Liver (tissue), 9 donors: Measurements from ENCODE around the gene IBA57. TPM values are rescaled to one million over a fixed set of nuclear protein-coding genes. Genes with fewer than 3 reads are reported as not detected.

Source experiments
- DNase-seq: peaks from one replicate; pipeline ENCODE4 v3.0.0-alpha.2; 2017; ENCODE audit warnings: low spot score
- H3K27ac ChIP-seq, 2 donors: one replicate each; pipeline ENCODE4 v1.7.0; 2013; ENCODE audit warnings: inconsistent platforms in 2 of 2, low read length in 2 of 2, control low read depth in 1 of 2, low read depth in 1 of 2, mild to moderate bottlenecking in 1 of 2
- H3K27me3 ChIP-seq, 4 donors: one replicate each; pipeline versions ENCODE4 v1.6.1 to v1.7.0; 2013; ENCODE audit warnings: low read length in 3 of 4, inconsistent platforms in 1 of 4, mild to moderate bottlenecking in 1 of 4, moderate library complexity in 1 of 4; ENCODE audit not compliant: control insufficient read depth in 4 of 4, insufficient read depth in 4 of 4
- H3K36me3 ChIP-seq, 4 donors: one replicate each; pipeline versions ENCODE4 v1.6.1 to v1.7.0; 2013; ENCODE audit warnings: low read length in 3 of 4, mild to moderate bottlenecking in 3 of 4, low read depth in 1 of 4, moderate library complexity in 1 of 4; ENCODE audit not compliant: control insufficient read depth in 4 of 4, insufficient read depth in 3 of 4
- H3K4me1 ChIP-seq, 4 donors: one replicate each; pipeline versions ENCODE4 v1.6.1 to v1.7.0; 2013; ENCODE audit warnings: low read length in 3 of 4, mild to moderate bottlenecking in 3 of 4, moderate library complexity in 1 of 4; ENCODE audit not compliant: control insufficient read depth in 4 of 4, insufficient read depth in 4 of 4
- H3K4me3 ChIP-seq, 3 donors: one replicate each; pipeline versions ENCODE4 v1.6.1 to v1.7.0; 2013; ENCODE audit warnings: low read length in 3 of 3, control low read depth in 1 of 3, low read depth in 1 of 3, mild to moderate bottlenecking in 1 of 3
- H3K9ac ChIP-seq, 2 donors: one replicate each; pipeline ENCODE4 v1.7.0; 2013; ENCODE audit warnings: low read length in 2 of 2, mild to moderate bottlenecking in 2 of 2, moderate library complexity in 2 of 2, control low read depth in 1 of 2, low read depth in 1 of 2
- H3K9me3 ChIP-seq, 4 donors: one replicate each; pipeline versions ENCODE4 v1.6.1 to v1.7.0; 2013; ENCODE audit warnings: low read length in 3 of 4; ENCODE audit not compliant: control insufficient read depth in 4 of 4
- ATF3 ChIP-seq: IDR thresholded peaks from 2 replicates; pipeline ENCODE4 v1.6.1; 2016; ENCODE audit warnings: antibody characterized with exemption
- CTCF ChIP-seq: fragments of 150-350 bp; IDR thresholded peaks from 2 replicates; pipeline ENCODE4 v1.5.1; 2017; ENCODE audit warnings: improper control_type of control experiment, low read depth, low read length; ENCODE audit not compliant: missing input control
- EGR1 ChIP-seq, 2 donors: IDR thresholded peaks; 2 replicates each; pipeline ENCODE4 v1.6.1; 2016 to 2018; ENCODE audit warnings: antibody characterized with exemption in 2 of 2, low read depth in 2 of 2
- FOXA1 ChIP-seq: IDR thresholded peaks from 2 replicates; pipeline ENCODE4 v1.6.1; 2016; ENCODE audit warnings: antibody characterized with exemption
- FOXA2 ChIP-seq: IDR thresholded peaks from 2 replicates; pipeline ENCODE4 v1.6.1; 2016; ENCODE audit warnings: antibody characterized with exemption
- GABPA ChIP-seq, 2 donors: IDR thresholded peaks in 1 of 2; conservative IDR thresholded peaks in 1 of 2; 2 replicates each; pipeline ENCODE4 v1.6.1; 2016; ENCODE audit warnings: antibody characterized with exemption in 2 of 2, mild to moderate bottlenecking in 1 of 2, moderate library complexity in 1 of 2
- JUND ChIP-seq, 2 donors: IDR thresholded peaks; 2 replicates each; pipeline ENCODE4 v1.6.1; 2016; ENCODE audit warnings: antibody characterized with exemption in 2 of 2
- MAX ChIP-seq: IDR thresholded peaks from 2 replicates; pipeline ENCODE4 v1.6.1; 2016; ENCODE audit warnings: antibody characterized with exemption
- NR2F2 ChIP-seq: IDR thresholded peaks from 2 replicates; pipeline ENCODE4 v1.6.1; 2016; ENCODE audit warnings: antibody characterized with exemption
- RAD21 ChIP-seq, 2 donors: IDR thresholded peaks; 2 replicates each; pipeline ENCODE4 v1.6.1; 2016; ENCODE audit warnings: antibody characterized with exemption in 2 of 2, mild to moderate bottlenecking in 2 of 2
- REST ChIP-seq: IDR thresholded peaks from 2 replicates; pipeline ENCODE4 v1.6.1; 2016; ENCODE audit warnings: antibody characterized with exemption, mild to moderate bottlenecking
- RXRA ChIP-seq, 2 donors: IDR thresholded peaks; 2 replicates each; pipeline ENCODE4 v1.6.1; 2017 to 2018; ENCODE audit warnings: antibody characterized with exemption in 2 of 2, mild to moderate bottlenecking in 1 of 2
- SP1 ChIP-seq: IDR thresholded peaks from 2 replicates; pipeline ENCODE4 v1.6.1; 2018; ENCODE audit warnings: antibody characterized with exemption, mild to moderate bottlenecking
- TAF1 ChIP-seq: conservative IDR thresholded peaks from 2 replicates; pipeline ENCODE4 v1.6.1; 2016; ENCODE audit warnings: antibody characterized with exemption, mild to moderate bottlenecking
- YY1 ChIP-seq: IDR thresholded peaks from 2 replicates; pipeline ENCODE4 v1.6.1; 2016; ENCODE audit warnings: antibody characterized with exemption, mild to moderate bottlenecking
- ZBTB33 ChIP-seq: IDR thresholded peaks from 2 replicates; pipeline ENCODE4 v1.6.1; 2016; ENCODE audit warnings: antibody characterized with exemption
- WGBS: extraction: QIAGEN DNeasy Blood & Tissue Kit; methylation state at CpG from one replicate; pipeline ENCODE4 v1.1.7; 2013; 5-methylcytosine and 5-hydroxymethylcytosine counted together
- polyA plus RNA-seq, 2 donors: library from polyadenylated mRNA; stranded (reverse) in 1 of 2; unstranded in 1 of 2; fragments of 200-250 nt in 1 of 2; fragments of >200 nt in 1 of 2; fragmentation: Nextera tagmentation in 1 of 2; extraction: Ambion mirVana in 1 of 2; gene quantifications; one replicate each; pipeline versions ENCODE4 v1.2.1 to v1.2.3, GENCODE V29; 2013 to 2015
- total RNA-seq, 2 donors: library from RNA; depleted of rRNA; stranded (reverse); fragments of >200 nt; gene quantifications; one replicate each; pipeline ENCODE4 v1.2.3, GENCODE V29; 2014
- donor health status: healthy.
- donor health status: healthy.
- donor health status: healthy.
- donor health status: healthy.
- donor health status: healthy.

The IBA57 gene
- total and polyA plus RNA-seq, 4 donors, result 1.6 to 12.0 (median 8.4) TPM

- no peaks in the 10 kb centered on the region for H3K36me3 ChIP-seq
- H3K4me1 ChIP-seq, result peaks cover 0 to 5% (median 2%) of the 10 kb centered on the region in 4 donors
- DNase-seq, result no peak
- H3K27ac ChIP-seq, result no peak overlapping the region
- TF ChIP-seq EGR1 (IDR thresholded peaks at IDR 0.05; ENCODE audit: low read depth in 2 of 2) (no peak), ZBTB33 (no peak), MAX (no peak), FOXA2 (no peak), REST (no peak), JUND (IDR thresholded peaks at IDR 0.05) (no peak), NR2F2 (no peak), TAF1 (no peak), GABPA (IDR thresholded peaks at IDR 0.05 in 1 of 2, conservative IDR thresholded peaks at IDR 0.05 in 1 of 2) (no peak), ATF3 (no peak), FOXA1 (no peak), CTCF (no peak), RAD21 (IDR thresholded peaks at IDR 0.05) (no peak), YY1 (no peak), SP1 (no peak)
- no peak overlapping the region for H3K9ac ChIP-seq
- H3K4me3 ChIP-seq, result no peak overlapping the region
- no peaks in the 10 kb centered on the region for H3K27me3 ChIP-seq
- 88% methylated on average over 12 of the region's 12 CpGs for WGBS
- H3K9me3 ChIP-seq, result no peaks in the 10 kb centered on the region
These were observed 31.0 kb upstream of the IBA57 start for GRCh38 chr1:228134591-228134990.

GRCh38 chr1:228136901-228137300 lies 28.7 kb upstream of the IBA57 start:
- Histone ChIP-seq H3K4me1 (peaks cover 5 to 16% (median 8%) of the 10 kb centered on the region in 4 donors), H3K9ac (no peak overlapping the region), H3K4me3 (no peak overlapping the region), H3K36me3 (no peaks in the 10 kb centered on the region), H3K9me3 (no peaks in the 10 kb centered on the region), H3K27ac (no peak overlapping the region), H3K27me3 (no peaks in the 10 kb centered on the region)
- no peak for TF ChIP-seq FOXA1
- no peak for TF ChIP-seq EGR1 (IDR thresholded peaks at IDR 0.05; ENCODE audit: low read depth in 2 of 2)
- peak; percentile 11 for TF ChIP-seq SP1
- no peak for TF ChIP-seq RXRA (IDR thresholded peaks at IDR 0.05)
- no peak for DNase-seq
- WGBS, result 19% methylated on average over 1 of the region's 1 CpG
